Gastrocnemius medialis (tissue), 4 donors: ENCODE data around the gene ABHD17A. TPM values are rescaled to one million over a fixed set of nuclear protein-coding genes. Genes with fewer than 3 reads are reported as not detected.

ENCODE experiments used
- ATAC-seq, 2 donors: fragments of 150-250 bp; one replicate each; pipeline ENCODE4 v1.9.1; 2016
- DNase-seq, 2 donors: peaks; one replicate each; pipeline ENCODE4 v3.0.0-alpha.2; 2019
- H3K27ac ChIP-seq, 4 donors: fragments of 200-600 bp; sonication (generic); 1 replicate in 1 of 4; 2 replicates in 3 of 4; pipeline ENCODE4 v1.5.1; 2016 to 2018; ENCODE audit warnings: mild to moderate bottlenecking in 2 of 4, moderate library complexity in 1 of 4
- H3K27me3 ChIP-seq, 3 donors: fragments of 200-600 bp; sonication (generic) in 2 of 3; 1 replicate in 1 of 3; 2 replicates in 2 of 3; pipeline versions ENCODE4 v1.5.1 to v1.6.0; 2016 to 2019; ENCODE audit warnings: mild to moderate bottlenecking in 1 of 3, moderate library complexity in 1 of 3
- H3K36me3 ChIP-seq, 2 donors: fragments of 200-600 bp; sonication (generic) in 1 of 2; one replicate each; pipeline ENCODE4 v1.5.1; 2017 to 2018
- H3K4me1 ChIP-seq, 2 donors: fragments of 200-600 bp; sonication (generic) in 1 of 2; one replicate each; pipeline ENCODE4 v1.5.1; 2016 to 2017; ENCODE audit warnings: mild to moderate bottlenecking in 2 of 2
- H3K4me3 ChIP-seq, 4 donors: fragments of 200-600 bp; sonication (generic) in 3 of 4; 1 replicate in 1 of 4; 2 replicates in 3 of 4; pipeline ENCODE4 v1.5.1; 2016 to 2019; ENCODE audit warnings: mild to moderate bottlenecking in 2 of 4
- H3K9me3 ChIP-seq, 3 donors: fragments of 200-600 bp; sonication (generic) in 2 of 3; 1 replicate in 1 of 3; 2 replicates in 2 of 3; pipeline ENCODE4 v1.5.1; 2016 to 2019
- CTCF ChIP-seq, 5 experiments: fragments of 450-650 bp in 3 of 5; fragments of 200-600 bp in 2 of 5; sonication (generic) in 2 of 5; IDR thresholded peaks in 4 of 5; conservative IDR thresholded peaks in 1 of 5; 1 replicate in 4 of 5; 2 replicates in 1 of 5; pipeline ENCODE4 v1.5.1; 2016 to 2019; ENCODE audit warnings: antibody characterized with exemption in 5 of 5, mild to moderate bottlenecking in 3 of 5, moderate library complexity in 3 of 5
- POLR2A ChIP-seq, 2 donors: fragments of 450-650 bp; IDR thresholded peaks; one replicate each; pipeline ENCODE4 v1.6.1; 2017; ENCODE audit warnings: antibody characterized with exemption in 2 of 2, mild to moderate bottlenecking in 2 of 2, moderate library complexity in 2 of 2
- in situ Hi-C, 4 donors: fragments of 200-750 bp; cut with MboI; loops; one replicate each; pipeline versions ENCODE4 v1.15.0 to v1.8.0; 2017; ENCODE audit warnings: low sequenced_read_pairs in 4 of 4
- intact Hi-C: fragments of 100-400 bp; cut with DNase I; formaldehyde crosslinking; loops from one replicate; pipeline ENCODE4 v1.15.1; 2023; ENCODE audit warnings: low total_unique reads
- total RNA-seq, 4 donors: library from RNA; depleted of rRNA; stranded (reverse); fragments of >200 nt; gene quantifications; one replicate each; pipeline versions ENCODE4 v1.1.0 to v1.2.3, GENCODE V29; 2016

Gene ABHD17A
- total RNA-seq, 4 donors from 2014 or later: 49.4 to 87.7 (median 70.8) TPM

DNA sequence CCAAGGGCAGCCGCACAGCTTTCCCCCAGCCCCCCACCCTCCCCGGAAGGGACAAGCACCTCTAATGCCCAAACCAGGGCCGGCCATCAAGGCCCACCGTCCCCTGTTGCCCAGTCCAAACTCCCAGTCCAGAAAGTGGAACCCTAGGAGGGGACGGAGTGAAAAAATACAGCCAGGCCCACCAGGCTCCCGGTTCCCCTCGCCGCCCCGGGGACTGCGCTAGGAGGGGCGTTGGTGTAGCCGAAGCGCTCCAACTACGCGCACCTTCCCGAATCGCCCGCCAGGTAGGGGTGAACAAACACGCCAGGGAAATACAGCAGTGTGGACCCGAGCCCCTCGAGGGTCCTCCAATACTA, 23.2 kb downstream of the ABHD17A start:
- in situ Hi-C loops (no loop called here), intact Hi-C loops (loop anchor here (10.0 kb wide), 1 partner anchor 477 kb away; the partner anchor contains the start of gene NDUFS7)
- Histone ChIP-seq H3K36me3 (no peaks in the 10 kb centered on the region), H3K27ac (peak overlapping the region in 3 of 4 donors; percentile 59 to 67 (median 65)), H3K4me3 (peak overlapping the region; percentile 54 to 90 (median 65)), H3K4me1 (peaks cover 5 to 23% of the 10 kb centered on the region in 2 donors), H3K27me3 (peaks cover 6 to 8% (median 7%) of the 10 kb centered on the region in 3 donors), H3K9me3 (no peaks in the 10 kb centered on the region)
- DNase-seq (no peak), ATAC-seq (no peak)
- TF ChIP-seq CTCF (IDR thresholded peaks at IDR 0.05 in 4 of 5, conservative IDR thresholded peaks at IDR 0.05 in 1 of 5) (no peak), POLR2A (IDR thresholded peaks at IDR 0.05) (no peak)

DNA sequence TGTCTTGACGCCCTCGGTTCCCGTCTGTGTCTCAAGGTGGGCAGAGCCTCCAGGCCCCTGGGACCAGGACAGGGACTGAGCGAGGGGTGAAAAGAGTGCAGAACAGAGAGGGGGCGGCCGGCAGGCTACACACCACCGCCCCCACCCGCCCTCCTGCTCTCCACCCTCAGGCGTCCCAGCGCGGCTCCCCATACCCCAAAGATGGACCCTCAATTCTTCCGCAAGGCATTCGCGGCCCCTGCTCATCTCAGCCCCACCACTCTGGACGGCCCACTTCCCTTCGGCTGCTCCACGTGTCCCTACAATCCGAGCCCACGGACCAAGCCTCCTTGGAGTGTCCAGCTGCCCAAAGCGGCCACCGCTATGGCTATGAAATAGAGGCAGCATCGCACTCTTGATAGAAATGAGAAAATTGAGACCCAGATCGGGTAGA, 23.7 kb downstream of the ABHD17A start:
- Histone ChIP-seq H3K4me1 (peaks cover 5 to 26% of the 10 kb centered on the region in 2 donors), H3K4me3 (peak overlapping the region in 3 of 4 donors; percentile 59 to 90 (median 71))
- intact Hi-C loops: loop anchor here (10.0 kb wide), 1 partner anchor 477 kb away; the partner anchor contains the start of gene NDUFS7

DNA sequence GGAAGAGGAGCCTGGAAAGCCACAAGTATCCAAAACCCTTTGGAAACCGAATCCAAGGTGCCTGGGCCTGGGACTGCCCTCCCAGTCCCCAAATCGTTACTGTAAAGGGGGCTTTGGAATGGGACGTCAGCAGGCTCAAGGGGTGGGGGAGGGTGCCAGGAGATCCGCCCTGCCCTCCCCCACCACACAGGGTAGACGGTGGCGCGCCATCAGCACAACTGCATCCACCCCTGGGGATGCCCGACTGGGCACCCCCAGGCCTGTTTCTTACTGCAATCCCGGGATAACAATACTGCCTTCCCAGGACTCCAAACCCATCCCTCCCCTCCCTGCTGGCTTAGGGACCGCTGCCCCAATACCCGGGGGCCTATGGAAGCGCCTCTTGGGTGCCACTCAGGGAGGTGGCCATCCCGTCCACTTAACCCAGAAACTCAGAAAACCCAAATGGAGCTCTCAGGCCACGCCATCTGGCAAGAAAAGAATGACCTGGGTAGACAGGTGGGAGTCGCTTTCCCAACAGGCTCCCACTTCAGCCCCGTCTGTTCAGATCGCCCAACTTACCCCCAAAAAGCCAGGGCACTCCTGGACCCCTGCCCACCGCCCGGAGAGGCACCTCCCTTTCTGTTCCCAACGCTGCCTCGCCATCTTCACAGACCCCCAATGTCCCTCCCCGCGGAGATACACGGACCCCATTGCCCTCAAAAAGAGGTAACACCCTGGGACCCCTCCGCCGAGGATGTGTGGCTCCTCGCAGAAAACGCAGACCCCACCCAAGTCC, 24.3 kb downstream of the ABHD17A start:
- DNase-seq: no peak
- H3K36me3 ChIP-seq: no peaks in the 10 kb centered on the region
- no peak for ATAC-seq
- intact Hi-C loops (loop anchor here (10.0 kb wide), 1 partner anchor 476 kb away; the partner anchor contains the start of gene NDUFS7), in situ Hi-C loops (no loop called here)
- peaks cover 7 to 11% (median 8%) of the 10 kb centered on the region in 3 donors for H3K27me3 ChIP-seq
- H3K4me1 ChIP-seq: peaks cover 11 to 32% of the 10 kb centered on the region in 2 donors
- peak overlapping the region in 1 of 4 donors; percentile 5 for H3K27ac ChIP-seq
- no peak for TF ChIP-seq CTCF (IDR thresholded peaks at IDR 0.05 in 4 of 5, conservative IDR thresholded peaks at IDR 0.05 in 1 of 5)
- no peak for TF ChIP-seq POLR2A (IDR thresholded peaks at IDR 0.05)
- no peaks in the 10 kb centered on the region for H3K9me3 ChIP-seq
- no peak overlapping the region for H3K4me3 ChIP-seq

More for the DNA sequence above, 23.7 kb downstream of the ABHD17A start:
- no peak for ATAC-seq
- peak overlapping the region in 3 of 4 donors; percentile 59 to 67 (median 65) for H3K27ac ChIP-seq
- no peak for TF ChIP-seq CTCF (IDR thresholded peaks at IDR 0.05 in 4 of 5, conservative IDR thresholded peaks at IDR 0.05 in 1 of 5)
- no peak for TF ChIP-seq POLR2A (IDR thresholded peaks at IDR 0.05)
- DNase-seq: no peak
- peaks cover 6 to 9% (median 8%) of the 10 kb centered on the region in 3 donors for H3K27me3 ChIP-seq
- H3K9me3 ChIP-seq: no peaks in the 10 kb centered on the region
- H3K36me3 ChIP-seq: no peaks in the 10 kb centered on the region
- in situ Hi-C loops: no loop called here

GRCh38 chr19:1860042-1860775, 25.1 kb downstream of the ABHD17A start:
- Histone ChIP-seq H3K4me3 (no peak overlapping the region), H3K9me3 (no peaks in the 10 kb centered on the region), H3K27me3 (peaks cover 8 to 14% (median 8%) of the 10 kb centered on the region in 3 donors), H3K4me1 (peaks cover 16 to 37% of the 10 kb centered on the region in 2 donors), H3K27ac (no peak overlapping the region), H3K36me3 (no peaks in the 10 kb centered on the region)
- in situ Hi-C loops: no loop called here
- intact Hi-C loops: loop anchor here (10.0 kb wide), 1 partner anchor 475 kb away; the partner anchor contains the start of gene NDUFS7
- DNase-seq: no peak
- TF ChIP-seq CTCF (IDR thresholded peaks at IDR 0.05 in 4 of 5, conservative IDR thresholded peaks at IDR 0.05 in 1 of 5) (no peak), POLR2A (IDR thresholded peaks at IDR 0.05) (no peak)
- ATAC-seq: no peak
